ENCODE measurements around the gene LHX4. TPM values are rescaled to one million over a fixed set of nuclear protein-coding genes. Genes with fewer than 3 reads are reported as not detected.

The LHX4 gene
- polyA plus RNA-seq, 1 experiment: 0.06 TPM

DNA sequence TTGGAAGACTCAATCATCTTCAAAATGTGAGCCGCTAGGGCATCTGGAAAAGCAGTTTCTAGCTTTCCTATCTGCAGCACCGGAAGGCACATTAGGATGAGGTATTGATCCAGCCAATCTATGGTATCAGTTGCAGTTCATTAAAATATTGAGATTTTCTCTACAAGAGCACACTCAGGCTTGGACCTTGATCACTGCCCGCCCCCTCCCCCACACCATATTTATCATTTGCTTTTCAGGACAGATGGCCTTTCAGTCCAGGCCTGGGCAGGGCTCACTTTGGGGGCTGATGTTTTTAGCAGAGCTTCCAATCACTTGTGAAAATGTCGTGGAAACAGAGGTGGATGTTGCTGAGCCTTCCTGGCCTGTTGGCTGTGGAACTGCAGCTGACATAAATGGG lies 17.5 kb downstream of the LHX4 start:
- TF ChIP-seq, protein P1, sequence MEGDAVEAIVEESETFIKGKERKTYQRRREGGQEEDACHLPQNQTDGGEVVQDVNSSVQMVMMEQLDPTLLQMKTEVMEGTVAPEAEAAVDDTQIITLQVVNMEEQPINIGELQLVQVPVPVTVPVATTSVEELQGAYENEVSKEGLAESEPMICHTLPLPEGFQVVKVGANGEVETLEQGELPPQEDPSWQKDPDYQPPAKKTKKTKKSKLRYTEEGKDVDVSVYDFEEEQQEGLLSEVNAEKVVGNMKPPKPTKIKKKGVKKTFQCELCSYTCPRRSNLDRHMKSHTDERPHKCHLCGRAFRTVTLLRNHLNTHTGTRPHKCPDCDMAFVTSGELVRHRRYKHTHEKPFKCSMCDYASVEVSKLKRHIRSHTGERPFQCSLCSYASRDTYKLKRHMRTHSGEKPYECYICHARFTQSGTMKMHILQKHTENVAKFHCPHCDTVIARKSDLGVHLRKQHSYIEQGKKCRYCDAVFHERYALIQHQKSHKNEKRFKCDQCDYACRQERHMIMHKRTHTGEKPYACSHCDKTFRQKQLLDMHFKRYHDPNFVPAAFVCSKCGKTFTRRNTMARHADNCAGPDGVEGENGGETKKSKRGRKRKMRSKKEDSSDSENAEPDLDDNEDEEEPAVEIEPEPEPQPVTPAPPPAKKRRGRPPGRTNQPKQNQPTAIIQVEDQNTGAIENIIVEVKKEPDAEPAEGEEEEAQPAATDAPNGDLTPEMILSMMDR (IDR thresholded peaks at IDR 0.05; ENCODE audit: insufficient read depth, low read depth, low read length): no peak
- POLR2A ChIA-PET: no interaction called here
- no peak for DNase-seq (ENCODE audit: low read depth)
- CTCF ChIA-PET: interaction anchor here (0.7 to 1.4 kb wide), 3 partner anchors 16 to 236 kb away, joined by 3 to 5 read pairs (median 3); no protein-coding TSS in a partner anchor
- Histone ChIP-seq H3K27me3 (ENCODE audit: control insufficient read depth, insufficient read depth, low read length) (peaks cover 2% of the 10 kb centered on the region), H3K36me3 (ENCODE audit: control insufficient read depth, insufficient read depth, low read length) (no peaks in the 10 kb centered on the region), H3K4me3 (ENCODE audit: low read depth, low read length) (no peak overlapping the region)

DNA sequence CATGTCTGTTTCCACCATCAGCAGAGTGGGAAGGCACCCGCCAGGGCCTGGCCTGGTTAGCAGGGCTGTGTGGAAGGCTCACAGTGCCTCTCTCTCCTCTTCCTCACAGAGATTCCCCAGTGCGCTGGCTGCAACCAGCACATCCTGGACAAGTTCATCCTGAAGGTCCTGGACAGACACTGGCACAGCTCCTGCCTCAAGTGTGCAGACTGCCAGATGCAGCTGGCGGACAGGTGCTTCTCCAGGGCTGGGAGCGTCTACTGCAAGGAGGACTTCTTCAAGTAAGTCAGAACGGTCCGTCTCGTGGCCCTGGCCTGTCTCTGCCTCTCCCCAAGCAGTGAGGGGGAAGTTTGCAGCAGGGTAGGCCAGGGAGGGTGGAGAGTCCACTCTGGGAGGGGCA lies 18.1 kb downstream of the LHX4 start:
- Histone ChIP-seq H3K27me3 (ENCODE audit: control insufficient read depth, insufficient read depth, low read length) (peaks cover 2% of the 10 kb centered on the region), H3K36me3 (ENCODE audit: control insufficient read depth, insufficient read depth, low read length) (no peaks in the 10 kb centered on the region), H3K4me3 (ENCODE audit: low read depth, low read length) (no peak overlapping the region)
- ChIA-PET CTCF (interaction anchor here (0.7 to 1.8 kb wide), 3 partner anchors 17 to 235 kb away, joined by 3 to 7 read pairs (median 3); no protein-coding TSS in a partner anchor), POLR2A (no interaction called here)
- DNase-seq (ENCODE audit: low read depth): no peak
- TF ChIP-seq, protein P1 (IDR thresholded peaks at IDR 0.05; ENCODE audit: insufficient read depth, low read depth, low read length): no peak

DNA sequence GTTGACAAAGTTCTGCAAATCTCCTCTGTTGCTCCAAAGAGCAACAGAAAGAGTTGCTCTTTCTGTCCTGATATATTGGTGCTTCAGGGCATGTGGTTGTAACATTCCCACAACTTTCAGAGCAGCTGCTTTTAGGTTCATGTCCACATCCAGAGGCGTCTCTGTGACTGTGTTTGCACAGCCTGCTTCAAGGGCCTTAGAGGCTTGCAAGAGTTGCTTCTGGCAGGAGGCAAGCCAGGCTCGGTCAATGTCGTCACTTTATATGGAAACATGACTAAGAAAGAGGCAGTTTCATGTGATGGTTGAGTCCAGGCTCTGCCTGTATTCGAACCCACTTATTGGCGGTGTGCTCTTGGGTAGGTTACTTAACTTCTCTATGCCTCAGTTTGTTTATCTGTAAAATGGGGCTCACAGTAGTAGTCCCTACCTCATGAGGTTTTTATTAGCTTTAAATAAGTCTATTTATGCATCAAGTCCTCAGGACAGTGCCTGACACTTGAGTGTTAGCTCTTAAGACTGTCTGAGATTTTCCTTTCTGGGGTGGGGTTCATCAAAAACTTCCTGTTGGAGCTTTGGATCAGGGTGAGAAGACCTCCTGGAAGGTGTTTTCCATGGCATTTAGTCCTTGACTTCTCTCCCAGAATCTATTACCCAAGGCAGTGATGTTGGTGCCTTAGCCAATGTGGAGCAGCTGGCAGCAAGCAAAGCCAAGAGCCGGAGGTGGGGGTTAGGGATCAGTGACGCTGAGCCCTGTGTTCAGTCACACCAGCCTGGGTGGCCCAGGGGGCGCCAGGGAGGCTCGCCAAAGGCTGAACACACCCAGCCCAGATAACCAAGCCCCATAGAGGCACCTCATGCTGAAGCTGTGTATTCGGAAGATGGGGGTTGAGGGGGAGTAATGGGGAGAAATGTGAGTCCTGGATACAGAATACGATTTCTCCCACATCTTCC lies 18.9 kb downstream of the LHX4 start:
- ChIA-PET CTCF (interaction anchor here (0.9 to 1.8 kb wide), 4 partner anchors 13 to 230 kb away, joined by 3 to 10 read pairs (median 5); no protein-coding TSS in a partner anchor), POLR2A (no interaction called here)
- no peaks in the 10 kb centered on the region; the same call in 1 of the 2 replicates for H3K27me3 ChIP-seq (ENCODE audit: control insufficient read depth, insufficient read depth, low read length)
- TF ChIP-seq, protein P1 (IDR thresholded peaks at IDR 0.05; ENCODE audit: insufficient read depth, low read depth, low read length): 0 out of 2 replicates have a peak, but pooled peaks have one; percentile 2
- no peak overlapping the region for H3K4me3 ChIP-seq (ENCODE audit: low read depth, low read length)
- no peaks in the 10 kb centered on the region for H3K36me3 ChIP-seq (ENCODE audit: control insufficient read depth, insufficient read depth, low read length)
- no peak for DNase-seq (ENCODE audit: low read depth)

DNA sequence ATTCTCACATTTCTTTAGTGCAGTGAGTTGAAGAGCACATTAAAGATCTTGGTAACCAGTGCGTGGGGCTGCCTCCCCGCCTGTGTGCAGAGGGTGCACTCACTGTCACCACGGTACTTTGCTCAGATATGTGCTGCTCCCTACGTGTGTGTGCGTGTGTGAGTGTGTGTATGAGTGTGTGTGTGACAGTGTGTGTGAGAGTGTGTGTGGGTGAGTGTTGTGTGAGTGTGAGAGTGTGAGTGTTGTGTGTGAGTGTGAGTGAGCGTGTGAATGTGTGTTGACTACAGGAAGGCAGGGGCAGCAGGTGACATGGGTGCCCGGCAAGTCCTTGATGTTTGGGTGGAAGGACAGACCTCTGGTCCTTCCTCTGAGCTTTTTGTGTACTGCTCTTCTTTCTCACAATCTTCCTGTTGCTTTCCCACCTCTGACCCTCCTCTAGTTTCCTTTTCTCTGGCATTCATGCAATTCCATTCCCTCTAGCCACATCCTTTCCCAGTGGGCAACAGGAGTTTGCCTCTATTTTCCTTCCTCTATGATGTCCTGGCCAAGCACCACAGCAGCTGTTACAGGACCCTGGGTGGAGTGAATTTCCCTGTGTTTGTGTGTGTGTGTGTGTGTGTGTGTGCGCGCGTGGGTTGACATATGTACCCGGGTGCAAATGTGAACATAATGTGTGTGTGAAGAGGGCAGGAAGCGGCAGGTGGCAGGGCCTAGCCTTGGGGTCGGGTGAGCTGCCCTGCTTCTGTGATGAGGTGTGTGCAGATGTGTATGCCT lies 19.8 kb downstream of the LHX4 start:
- TF ChIP-seq, protein P1 (IDR thresholded peaks at IDR 0.05; ENCODE audit: insufficient read depth, low read depth, low read length): no peak
- ChIA-PET CTCF (interaction anchor here (0.9 to 1.8 kb wide), 4 partner anchors 12 to 229 kb away, joined by 3 to 10 read pairs (median 5); no protein-coding TSS in a partner anchor), POLR2A (no interaction called here)
- Histone ChIP-seq H3K36me3 (ENCODE audit: control insufficient read depth, insufficient read depth, low read length) (no peaks in the 10 kb centered on the region), H3K4me3 (ENCODE audit: low read depth, low read length) (no peak overlapping the region), H3K27me3 (ENCODE audit: control insufficient read depth, insufficient read depth, low read length) (no peaks in the 10 kb centered on the region; the same call in 1 of the 2 replicates)
- DNase-seq (ENCODE audit: low read depth): no peak

DNA sequence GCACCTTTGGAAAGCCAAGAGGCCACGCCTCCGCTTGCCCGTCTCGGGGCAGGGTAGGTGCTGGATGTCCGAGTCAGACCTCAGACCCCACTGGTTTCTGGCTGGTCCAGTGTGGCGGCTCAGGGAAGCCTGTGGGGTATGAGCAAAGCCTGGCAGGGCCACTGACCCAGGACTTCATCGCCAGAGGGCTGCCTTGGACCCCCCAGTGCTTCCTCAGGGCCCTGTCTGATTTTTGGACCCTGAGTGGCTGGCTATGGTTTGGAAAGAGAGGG lies 20.4 kb downstream of the LHX4 start:
- no peak for DNase-seq (ENCODE audit: low read depth)
- TF ChIP-seq, protein P1 (IDR thresholded peaks at IDR 0.05; ENCODE audit: insufficient read depth, low read depth, low read length): no peak
- ChIA-PET CTCF (no interaction called here), POLR2A (no interaction called here)
- no peak overlapping the region for H3K4me3 ChIP-seq (ENCODE audit: low read depth, low read length)
- H3K36me3 ChIP-seq (ENCODE audit: control insufficient read depth, insufficient read depth, low read length): no peaks in the 10 kb centered on the region
- H3K27me3 ChIP-seq (ENCODE audit: control insufficient read depth, insufficient read depth, low read length): no peaks in the 10 kb centered on the region; the same call in 1 of the 2 replicates

Measured in BJ (cell line).